Gastroesophageal sphincter (tissue), 4 donors: ENCODE data around the gene RAB35. TPM values are rescaled to one million over a fixed set of nuclear protein-coding genes. Genes with fewer than 3 reads are reported as not detected.
A peak's percentile ranks its signal among the peaks of the same experiment; 100 is the strongest.

Experiments
- ATAC-seq: fragments of 150-250 bp; one replicate; pipeline ENCODE4 v1.9.1; 2016; ENCODE audit warnings: mild to moderate bottlenecking, moderate library complexity
- H3K27ac ChIP-seq, 4 donors: fragments of 200-600 bp; sonication (generic) in 3 of 4; 1 replicate in 3 of 4; 2 replicates in 1 of 4; pipeline ENCODE4 v1.5.1; 2016 to 2019
- H3K27me3 ChIP-seq: fragments of 200-600 bp; sonication (generic); one replicate; pipeline ENCODE4 v1.5.1; 2019
- H3K36me3 ChIP-seq, 2 donors: fragments of 200-600 bp; sonication (generic); one replicate each; pipeline ENCODE4 v1.5.1; 2019; ENCODE audit warnings: control low read depth in 1 of 2
- H3K4me1 ChIP-seq, 3 donors: fragments of 200-600 bp; sonication (generic); 1 replicate in 2 of 3; 2 replicates in 1 of 3; pipeline ENCODE4 v1.5.1; 2016 to 2019; ENCODE audit warnings: control low read depth in 2 of 3
- H3K4me3 ChIP-seq, 2 donors: fragments of 200-600 bp; sonication (generic); one replicate each; pipeline ENCODE4 v1.5.1; 2019; ENCODE audit warnings: mild to moderate bottlenecking in 1 of 2, moderate library complexity in 1 of 2
- H3K9me3 ChIP-seq, 3 donors: fragments of 200-600 bp; sonication (generic); one replicate each; pipeline ENCODE4 v1.5.1; 2017 to 2019; ENCODE audit warnings: control low read depth in 2 of 3
- EP300 ChIP-seq: sonication (generic); formaldehyde crosslinking; IDR thresholded peaks from one replicate; pipeline ENCODE4 v1.6.1; 2017; ENCODE audit warnings: antibody characterized with exemption, mild to moderate bottlenecking
- POLR2A ChIP-seq, 2 donors: fragments of 450-650 bp; IDR thresholded peaks; one replicate each; pipeline ENCODE4 v1.6.1; 2017; ENCODE audit warnings: antibody characterized with exemption in 2 of 2, mild to moderate bottlenecking in 2 of 2, moderate library complexity in 1 of 2
- POLR2AphosphoS5 ChIP-seq: sonication (generic); formaldehyde crosslinking; IDR thresholded peaks from one replicate; pipeline ENCODE4 v1.6.1; 2017; ENCODE audit warnings: antibody characterized with exemption
- WGBS, 2 donors: methylation state at CpG; one replicate each; pipeline ENCODE4 v1.1.5; 2018; ENCODE audit warnings: low coverage in 1 of 2; 5-methylcytosine and 5-hydroxymethylcytosine counted together
- total RNA-seq, 4 donors: library from RNA; depleted of rRNA; stranded (reverse); fragments of >200 nt; gene quantifications; one replicate each; pipeline ENCODE4 v1.1.0, GENCODE V29; 2016
- TF ChIP-seq, protein P1 (sequence below), 4 experiments: fragments of 200-600 bp in 2 of 4; fragments of 450-650 bp in 2 of 4; sonication (generic) in 1 of 4; IDR thresholded peaks; one replicate each; pipeline ENCODE4 v1.5.1; 2017 to 2019; ENCODE audit warnings: antibody characterized with exemption in 4 of 4, mild to moderate bottlenecking in 2 of 4, moderate library complexity in 2 of 4

Gene RAB35
- total RNA-seq, 4 donors from 2014 or later = 37.5 to 42.3 (median 41.7) TPM

DNA sequence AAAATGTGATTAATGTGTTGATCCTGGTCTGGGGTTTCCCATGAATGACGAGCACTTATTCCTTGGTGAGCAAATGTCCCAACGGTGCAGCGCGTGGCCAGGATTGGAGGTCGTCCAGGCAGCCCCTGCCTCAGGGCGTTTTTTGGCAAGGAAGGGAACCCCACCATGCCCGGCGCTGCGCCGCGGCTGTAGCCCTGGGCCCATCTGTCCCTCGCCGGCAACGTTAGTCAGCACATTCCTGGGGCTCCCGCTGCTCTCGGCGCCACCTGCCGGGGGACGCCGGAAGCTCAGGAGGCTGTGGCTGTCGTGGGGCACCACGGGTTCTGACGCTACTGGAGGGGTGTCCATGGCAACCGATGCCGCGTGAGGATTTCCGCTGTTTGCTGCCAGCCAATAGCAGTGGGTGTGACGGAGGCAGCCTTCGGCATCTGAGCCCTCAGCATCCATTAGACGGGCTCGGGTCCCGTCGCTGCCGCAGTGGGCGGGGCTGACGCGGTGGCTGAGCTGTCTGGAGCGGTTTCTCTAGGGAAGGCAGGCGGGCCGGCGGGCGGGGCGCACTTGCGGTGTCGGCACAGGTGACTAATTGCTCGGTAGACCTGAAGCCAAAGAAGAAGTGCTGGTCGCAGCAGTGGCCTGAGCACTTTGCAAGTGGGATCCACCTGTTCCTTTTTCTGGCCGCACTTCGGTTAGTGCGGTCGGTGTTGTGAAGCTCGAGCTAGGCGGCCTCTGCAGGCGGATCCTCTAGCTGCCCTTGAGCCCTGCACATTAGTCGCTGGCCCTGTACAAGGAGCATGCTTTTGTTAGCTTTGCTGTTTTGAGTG lies 29.5 kb downstream of the RAB35 start:
- TF ChIP-seq, protein P1, sequence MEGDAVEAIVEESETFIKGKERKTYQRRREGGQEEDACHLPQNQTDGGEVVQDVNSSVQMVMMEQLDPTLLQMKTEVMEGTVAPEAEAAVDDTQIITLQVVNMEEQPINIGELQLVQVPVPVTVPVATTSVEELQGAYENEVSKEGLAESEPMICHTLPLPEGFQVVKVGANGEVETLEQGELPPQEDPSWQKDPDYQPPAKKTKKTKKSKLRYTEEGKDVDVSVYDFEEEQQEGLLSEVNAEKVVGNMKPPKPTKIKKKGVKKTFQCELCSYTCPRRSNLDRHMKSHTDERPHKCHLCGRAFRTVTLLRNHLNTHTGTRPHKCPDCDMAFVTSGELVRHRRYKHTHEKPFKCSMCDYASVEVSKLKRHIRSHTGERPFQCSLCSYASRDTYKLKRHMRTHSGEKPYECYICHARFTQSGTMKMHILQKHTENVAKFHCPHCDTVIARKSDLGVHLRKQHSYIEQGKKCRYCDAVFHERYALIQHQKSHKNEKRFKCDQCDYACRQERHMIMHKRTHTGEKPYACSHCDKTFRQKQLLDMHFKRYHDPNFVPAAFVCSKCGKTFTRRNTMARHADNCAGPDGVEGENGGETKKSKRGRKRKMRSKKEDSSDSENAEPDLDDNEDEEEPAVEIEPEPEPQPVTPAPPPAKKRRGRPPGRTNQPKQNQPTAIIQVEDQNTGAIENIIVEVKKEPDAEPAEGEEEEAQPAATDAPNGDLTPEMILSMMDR (IDR thresholded peaks at IDR 0.05) = peak in 3 of 4 experiments; percentile 96 to 97 (median 96)
- TF ChIP-seq POLR2AphosphoS5 = peak; percentile 90
- TF ChIP-seq EP300 = no peak
- H3K9me3 ChIP-seq = no peaks in the 10 kb centered on the region
- ATAC-seq = peak; percentile 99
- H3K27ac ChIP-seq = peak overlapping the region in 3 of 4 donors; percentile 77 to 83 (median 79)
- H3K36me3 ChIP-seq = peaks cover 0 to 1% of the 10 kb centered on the region in 2 donors
- WGBS, 2 donors = 0 to 2% methylated on average over 1 to 6 of the region's 55 CpGs
- no peaks in the 10 kb centered on the region for H3K27me3 ChIP-seq
- H3K4me3 ChIP-seq = peak overlapping the region; percentile 11 to 42
- peaks cover 0 to 18% (median 9%) of the 10 kb centered on the region in 3 donors for H3K4me1 ChIP-seq

DNA sequence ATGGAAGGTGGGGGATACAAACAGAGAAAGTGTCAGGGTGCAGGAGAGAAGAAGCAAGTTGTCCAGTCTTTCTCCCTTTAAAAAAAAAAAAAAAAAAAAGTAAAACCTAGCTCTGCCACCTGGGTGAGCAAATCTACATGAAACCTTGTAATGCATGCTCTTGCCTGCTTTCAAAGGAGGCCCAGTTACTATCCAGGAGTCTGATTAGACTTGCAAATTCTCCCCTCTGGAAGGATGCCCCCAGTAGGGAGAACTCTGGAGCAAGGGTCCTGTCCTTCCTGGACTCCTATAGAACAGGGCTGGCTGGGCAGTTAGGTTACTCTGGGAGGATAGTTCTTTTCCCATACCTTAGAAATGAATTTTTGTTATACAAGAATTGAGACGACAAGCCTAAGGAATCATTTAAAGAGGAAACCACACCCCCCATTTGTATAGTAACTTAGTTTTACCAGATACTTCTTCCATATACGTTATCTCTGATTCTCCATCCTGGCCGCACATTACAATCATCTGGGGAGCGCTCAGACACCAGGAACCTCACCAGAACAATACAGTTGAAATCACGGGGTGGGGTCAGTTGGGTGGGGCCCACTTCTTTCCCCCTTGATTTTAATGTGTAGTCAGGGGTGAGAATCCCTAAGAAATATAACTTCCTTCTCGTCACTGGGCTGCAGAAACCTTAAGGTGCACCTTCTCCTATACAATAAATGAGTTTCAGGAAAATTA lies 30.5 kb downstream of the RAB35 start:
- Histone ChIP-seq H3K4me1 (peaks cover 0 to 18% (median 9%) of the 10 kb centered on the region in 3 donors), H3K4me3 (peak overlapping the region in 1 of 2 donors; percentile 42), H3K27ac (peak overlapping the region in 3 of 4 donors; percentile 77 to 83 (median 79)), H3K36me3 (no peaks in the 10 kb centered on the region), H3K27me3 (no peaks in the 10 kb centered on the region), H3K9me3 (no peaks in the 10 kb centered on the region)
- WGBS, 2 donors = 57 to 59% methylated on average over 6 of the region's 6 CpGs
- no peak for ATAC-seq
- TF ChIP-seq, protein P1 (IDR thresholded peaks at IDR 0.05) = no peak
- TF ChIP-seq POLR2AphosphoS5 = no peak
- TF ChIP-seq POLR2A (IDR thresholded peaks at IDR 0.05) = no peak
- TF ChIP-seq EP300 = no peak

DNA sequence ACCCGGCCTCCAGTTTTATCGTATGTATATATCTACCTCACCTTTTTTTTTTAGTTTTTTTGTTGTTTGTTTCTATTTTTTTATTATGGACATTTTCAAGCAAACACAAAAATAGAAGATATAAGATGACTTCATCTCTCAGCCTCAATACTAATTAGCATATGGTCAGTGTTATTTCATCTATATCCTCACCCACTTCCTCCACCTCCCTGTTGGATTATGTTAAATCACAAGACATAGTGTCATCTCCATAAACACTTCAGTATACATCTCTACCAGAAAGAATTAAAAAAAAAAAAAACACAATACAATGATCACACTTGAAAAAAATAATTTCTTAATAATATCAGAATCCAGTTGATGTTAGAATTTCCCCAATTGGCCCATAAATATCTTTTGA lies 34.9 kb downstream of the RAB35 start:
- 80 to 100% methylated on average over 1 to 2 of the region's 2 CpGs for WGBS, 2 donors
- no peaks in the 10 kb centered on the region for H3K9me3 ChIP-seq
- no peak overlapping the region for H3K27ac ChIP-seq
- no peaks in the 10 kb centered on the region for H3K27me3 ChIP-seq
- peaks cover 0 to 8% (median 5%) of the 10 kb centered on the region in 3 donors for H3K4me1 ChIP-seq
- no peaks in the 10 kb centered on the region for H3K36me3 ChIP-seq
- no peak for TF ChIP-seq EP300
- TF ChIP-seq POLR2A (IDR thresholded peaks at IDR 0.05) = no peak
- no peak for TF ChIP-seq POLR2AphosphoS5
- TF ChIP-seq, protein P1 (IDR thresholded peaks at IDR 0.05) = no peak
- H3K4me3 ChIP-seq = no peak overlapping the region
- ATAC-seq = no peak

DNA sequence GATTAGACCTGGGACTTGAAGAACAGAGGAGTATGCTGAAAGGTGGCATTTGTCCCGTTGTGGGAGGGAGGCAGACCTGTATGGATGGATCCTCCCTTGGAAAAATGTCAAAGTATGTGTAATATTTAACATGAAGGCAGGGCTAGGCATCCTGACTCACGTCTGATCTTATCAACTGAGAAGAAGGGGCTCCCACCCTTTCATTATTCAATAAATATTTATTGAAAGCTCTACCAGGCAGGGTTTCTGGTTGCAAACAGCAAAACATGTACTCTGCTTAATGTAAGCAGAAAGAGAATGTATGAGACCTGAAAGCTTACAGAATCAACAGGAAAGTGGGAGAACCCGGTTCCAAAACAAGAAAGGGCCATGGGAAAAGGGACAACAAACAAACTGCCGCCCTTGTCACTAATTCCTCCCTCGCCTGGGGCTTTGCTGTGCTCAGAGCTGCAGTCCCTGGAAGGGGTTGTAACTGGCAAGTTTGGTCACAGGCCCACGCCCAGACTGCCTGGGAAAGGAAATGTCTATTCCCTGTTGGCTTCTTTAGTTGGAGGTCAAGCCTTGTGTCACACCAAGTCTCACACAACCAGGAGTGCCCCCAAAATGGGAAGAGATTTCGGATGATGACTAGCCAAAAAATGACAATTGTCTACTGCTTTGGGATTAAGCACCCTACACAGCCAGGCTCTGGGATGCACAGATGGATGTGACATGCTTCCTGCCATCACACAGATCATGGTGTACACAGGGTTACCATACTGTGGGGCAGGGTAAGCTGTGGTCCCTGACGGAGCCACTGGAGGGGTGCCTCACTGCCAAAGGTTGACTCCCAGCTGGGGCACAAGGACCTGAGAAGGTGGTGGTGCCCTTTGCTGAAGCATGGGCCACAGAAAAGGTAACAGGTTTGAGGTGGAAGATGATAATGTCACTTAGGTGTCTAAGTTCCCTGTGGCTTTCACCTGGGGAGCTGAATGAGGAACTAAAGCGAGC lies 36.8 kb downstream of the RAB35 start:
- peaks cover 10% of the 10 kb centered on the region for H3K27me3 ChIP-seq
- H3K4me1 ChIP-seq = no peaks in the 10 kb centered on the region
- 51 to 54% methylated on average over 5 to 8 of the region's 9 CpGs for WGBS, 2 donors
- no peaks in the 10 kb centered on the region for H3K9me3 ChIP-seq
- H3K27ac ChIP-seq = no peak overlapping the region
- ATAC-seq = no peak
- TF ChIP-seq EP300 (no peak), POLR2AphosphoS5 (no peak), POLR2A (IDR thresholded peaks at IDR 0.05) (no peak)
- TF ChIP-seq, protein P1 (IDR thresholded peaks at IDR 0.05) = no peak
- H3K36me3 ChIP-seq = no peaks in the 10 kb centered on the region
- H3K4me3 ChIP-seq = no peak overlapping the region
